PC-9 (cell line): ENCODE measurements around the gene KIR2DL1.

Experiments
- EZH2 ChIP-seq: fragments of 200-600 bp; sonication (generic); IDR thresholded peaks from 2 replicates; pipeline ENCODE4 v1.8.0; 2017; ENCODE audit warnings: antibody characterized with exemption, low read depth
- TF ChIP-seq, protein P1 (sequence below): fragments of 200-600 bp; sonication (generic); conservative IDR thresholded peaks from 2 replicates; pipeline ENCODE4 v1.6.1; 2017; ENCODE audit warnings: mixed run types, antibody characterized with exemption, mild to moderate bottlenecking, moderate library complexity

DNA sequence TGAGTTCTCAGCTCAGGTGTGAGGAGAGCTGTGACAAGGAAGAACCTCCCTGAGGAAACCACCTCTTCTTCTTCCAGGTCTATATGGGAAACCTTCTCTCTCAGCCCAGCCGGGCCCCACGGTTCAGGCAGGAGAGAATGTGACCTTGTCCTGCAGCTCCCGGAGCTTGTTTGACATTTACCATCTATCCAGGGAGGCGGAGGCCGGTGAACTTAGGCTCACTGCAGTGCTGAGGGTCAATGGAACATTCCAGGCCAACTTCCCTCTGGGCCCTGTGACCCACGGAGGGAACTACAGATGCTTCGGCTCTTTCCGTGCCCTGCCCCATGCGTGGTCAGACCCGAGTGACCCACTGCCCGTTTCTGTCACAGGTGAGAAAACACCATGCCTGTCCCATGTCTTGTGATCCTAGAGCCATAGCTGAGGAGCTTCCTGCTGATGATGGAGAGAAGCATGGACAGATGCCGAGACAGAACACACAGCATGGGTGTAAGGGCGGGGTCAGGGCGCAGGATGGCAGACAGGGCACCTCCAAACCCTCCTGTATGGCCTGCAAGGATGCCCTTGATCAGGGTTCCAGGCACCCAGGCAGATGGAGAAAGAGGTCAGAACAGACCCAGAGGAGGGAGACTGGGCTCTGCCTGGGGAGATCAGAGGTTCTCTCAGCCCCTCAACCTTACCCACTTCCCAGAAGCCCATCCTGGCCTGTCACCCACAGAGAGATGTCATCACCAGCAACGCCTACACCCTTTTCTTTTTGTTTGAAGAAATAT lies 40.0 kb upstream of the KIR2DL1 start:
- TF ChIP-seq, protein P1, sequence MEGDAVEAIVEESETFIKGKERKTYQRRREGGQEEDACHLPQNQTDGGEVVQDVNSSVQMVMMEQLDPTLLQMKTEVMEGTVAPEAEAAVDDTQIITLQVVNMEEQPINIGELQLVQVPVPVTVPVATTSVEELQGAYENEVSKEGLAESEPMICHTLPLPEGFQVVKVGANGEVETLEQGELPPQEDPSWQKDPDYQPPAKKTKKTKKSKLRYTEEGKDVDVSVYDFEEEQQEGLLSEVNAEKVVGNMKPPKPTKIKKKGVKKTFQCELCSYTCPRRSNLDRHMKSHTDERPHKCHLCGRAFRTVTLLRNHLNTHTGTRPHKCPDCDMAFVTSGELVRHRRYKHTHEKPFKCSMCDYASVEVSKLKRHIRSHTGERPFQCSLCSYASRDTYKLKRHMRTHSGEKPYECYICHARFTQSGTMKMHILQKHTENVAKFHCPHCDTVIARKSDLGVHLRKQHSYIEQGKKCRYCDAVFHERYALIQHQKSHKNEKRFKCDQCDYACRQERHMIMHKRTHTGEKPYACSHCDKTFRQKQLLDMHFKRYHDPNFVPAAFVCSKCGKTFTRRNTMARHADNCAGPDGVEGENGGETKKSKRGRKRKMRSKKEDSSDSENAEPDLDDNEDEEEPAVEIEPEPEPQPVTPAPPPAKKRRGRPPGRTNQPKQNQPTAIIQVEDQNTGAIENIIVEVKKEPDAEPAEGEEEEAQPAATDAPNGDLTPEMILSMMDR = no peak
- no peak for TF ChIP-seq EZH2
